Measurements from ENCODE around the gene TSPOAP1. TPM values are rescaled to one million over a fixed set of nuclear protein-coding genes. Genes with fewer than 3 reads are reported as not detected.

Gene TSPOAP1, protein sequence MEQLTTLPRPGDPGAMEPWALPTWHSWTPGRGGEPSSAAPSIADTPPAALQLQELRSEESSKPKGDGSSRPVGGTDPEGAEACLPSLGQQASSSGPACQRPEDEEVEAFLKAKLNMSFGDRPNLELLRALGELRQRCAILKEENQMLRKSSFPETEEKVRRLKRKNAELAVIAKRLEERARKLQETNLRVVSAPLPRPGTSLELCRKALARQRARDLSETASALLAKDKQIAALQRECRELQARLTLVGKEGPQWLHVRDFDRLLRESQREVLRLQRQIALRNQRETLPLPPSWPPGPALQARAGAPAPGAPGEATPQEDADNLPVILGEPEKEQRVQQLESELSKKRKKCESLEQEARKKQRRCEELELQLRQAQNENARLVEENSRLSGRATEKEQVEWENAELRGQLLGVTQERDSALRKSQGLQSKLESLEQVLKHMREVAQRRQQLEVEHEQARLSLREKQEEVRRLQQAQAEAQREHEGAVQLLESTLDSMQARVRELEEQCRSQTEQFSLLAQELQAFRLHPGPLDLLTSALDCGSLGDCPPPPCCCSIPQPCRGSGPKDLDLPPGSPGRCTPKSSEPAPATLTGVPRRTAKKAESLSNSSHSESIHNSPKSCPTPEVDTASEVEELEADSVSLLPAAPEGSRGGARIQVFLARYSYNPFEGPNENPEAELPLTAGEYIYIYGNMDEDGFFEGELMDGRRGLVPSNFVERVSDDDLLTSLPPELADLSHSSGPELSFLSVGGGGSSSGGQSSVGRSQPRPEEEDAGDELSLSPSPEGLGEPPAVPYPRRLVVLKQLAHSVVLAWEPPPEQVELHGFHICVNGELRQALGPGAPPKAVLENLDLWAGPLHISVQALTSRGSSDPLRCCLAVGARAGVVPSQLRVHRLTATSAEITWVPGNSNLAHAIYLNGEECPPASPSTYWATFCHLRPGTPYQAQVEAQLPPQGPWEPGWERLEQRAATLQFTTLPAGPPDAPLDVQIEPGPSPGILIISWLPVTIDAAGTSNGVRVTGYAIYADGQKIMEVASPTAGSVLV (N-terminal part only)
- 10 to 100 TPM; 18.5 to 20.0 TPM for total RNA-seq

DNA sequence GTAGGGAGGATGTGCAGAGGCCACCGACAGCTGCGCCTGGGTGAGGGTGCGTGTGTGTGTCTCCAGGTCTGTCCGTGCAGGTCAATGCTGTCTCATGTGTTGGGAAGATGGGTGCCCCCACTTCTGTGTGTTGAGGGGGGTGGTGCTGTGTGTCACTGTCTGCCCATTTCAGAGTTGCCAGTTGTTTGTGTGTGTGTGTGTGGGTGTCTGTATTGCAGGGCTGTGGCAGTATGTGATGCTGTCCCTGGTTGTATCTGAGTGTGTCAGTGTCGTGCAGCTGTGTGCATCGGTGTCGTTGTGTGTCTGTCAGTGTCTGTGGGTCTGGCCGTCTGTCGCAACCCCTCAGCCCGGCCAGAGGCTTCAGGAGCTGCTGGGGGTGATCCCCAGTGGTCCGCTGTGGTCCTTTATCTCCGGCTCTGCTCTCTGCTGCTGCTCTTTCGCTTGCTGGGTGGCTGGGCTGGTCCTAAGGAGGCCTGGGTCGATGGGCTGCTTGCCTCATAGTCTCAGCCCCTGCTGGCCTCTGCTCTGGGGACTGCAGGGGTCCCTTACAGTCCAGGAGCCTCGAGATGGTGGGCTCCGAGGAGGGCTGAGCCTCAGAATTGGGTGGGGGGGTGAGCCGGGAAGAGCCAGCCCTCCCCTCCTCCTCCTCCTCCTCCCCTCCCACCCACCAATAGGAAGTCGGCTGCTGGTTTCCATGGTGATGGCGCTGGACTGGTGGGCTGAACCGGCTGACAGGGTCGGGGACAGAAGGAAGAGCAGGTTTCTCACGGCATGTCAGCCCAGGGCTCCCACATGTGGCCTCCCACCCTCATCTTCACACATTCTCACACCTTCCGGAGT is at the start of gene TSPOAP1:
TSPOAP1 (minus strand) TSS at position 601 of the 840 bp plus-strand sequence. CDS start 875 bp downstream, outside the sequence.
- H3K4me3 Mint-ChIP-seq = peak within 1 kb of the TSS; percentile 92
- H3K27me3 Mint-ChIP-seq (ENCODE audit: low read depth) = peaks cover 14% of the 10 kb centered on the region
- intact Hi-C loops (cut with micrococcal nuclease) = loop anchor here (1.0 to 2.0 kb wide), 6 partner anchors 10 to 89 kb away; partner anchors contain the start of genes RNF43 and SUPT4H1
- H3K9me3 Mint-ChIP-seq = peaks cover 2% of the 10 kb centered on the region
- DNase-seq = peak; percentile 92
- H3K27ac Mint-ChIP-seq = peak within 1 kb of the TSS; percentile 99
- H3K4me1 Mint-ChIP-seq (ENCODE audit: low read depth) = peaks cover 40% of the 10 kb centered on the region
- H3K36me3 Mint-ChIP-seq (ENCODE audit: low read depth) = peaks cover 51% of the 10 kb centered on the region
- CTCF ChIA-PET = interaction anchor here (1.0 to 3.8 kb wide), 7 partner anchors 9 to 89 kb away, joined by 3 to 37 read pairs (median 7); partner anchors contain the start of gene RNF43

DNA sequence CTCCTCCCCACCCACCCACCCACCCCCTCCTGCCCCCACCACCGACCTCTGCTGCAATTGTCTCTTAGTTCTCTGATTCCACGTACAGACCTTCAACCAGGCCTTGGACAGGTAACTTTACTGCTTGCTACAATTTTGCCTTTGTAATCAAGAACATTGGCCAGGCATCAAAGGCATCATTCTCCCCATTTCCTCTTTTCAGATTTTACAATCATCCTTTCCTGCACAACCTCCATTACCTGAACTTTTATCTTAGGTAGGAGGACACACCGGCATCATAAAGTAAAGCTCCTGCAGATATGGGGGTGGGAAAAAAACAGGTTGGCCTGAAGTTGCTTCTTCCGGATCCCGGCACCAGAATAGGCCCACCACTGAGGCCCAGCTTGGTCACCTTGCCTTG is 49.1 kb upstream of the TSPOAP1 start:
- intact Hi-C loops (cut with micrococcal nuclease) = no loop called here
- Mint-ChIP-seq H3K27me3 (ENCODE audit: low read depth) (no peaks in the 10 kb centered on the region), H3K4me3 (no peak overlapping the region), H3K36me3 (ENCODE audit: low read depth) (no peaks in the 10 kb centered on the region), H3K9me3 (no peaks in the 10 kb centered on the region), H3K4me1 (ENCODE audit: low read depth) (peaks cover 33% of the 10 kb centered on the region), H3K27ac (no peak overlapping the region)
- no peak for DNase-seq
- CTCF ChIA-PET = interaction anchor here (0.6 to 3.4 kb wide), 2 partner anchors 74 to 315 kb away, joined by 3 to 13 read pairs; no protein-coding TSS in a partner anchor

DNA sequence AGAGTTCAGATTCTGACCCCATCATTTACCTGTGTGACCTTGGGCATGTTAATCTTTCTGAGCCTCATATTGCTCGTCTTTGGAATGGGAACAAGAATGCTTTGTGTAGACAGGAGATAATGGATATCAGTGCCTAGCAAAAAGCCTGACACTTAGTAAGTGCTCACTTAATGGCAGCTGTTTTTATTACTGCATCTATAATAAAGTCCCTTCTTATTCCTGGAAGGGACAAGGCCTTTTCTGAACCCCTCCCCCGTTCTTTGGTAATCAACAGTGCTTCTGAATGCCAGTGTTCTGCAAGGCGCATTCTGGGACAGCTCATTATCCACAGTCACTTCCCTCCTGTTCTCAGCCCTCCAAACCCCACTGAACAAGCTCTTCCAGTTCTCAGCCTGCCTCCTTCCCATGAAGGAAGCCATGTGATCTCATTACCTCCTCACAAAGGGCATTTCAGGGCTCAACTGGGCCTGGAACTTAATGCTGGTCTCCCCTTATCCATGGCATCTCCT is 48.6 kb upstream of the TSPOAP1 start:
- Mint-ChIP-seq H3K9me3 (no peaks in the 10 kb centered on the region), H3K4me1 (ENCODE audit: low read depth) (peaks cover 27% of the 10 kb centered on the region), H3K36me3 (ENCODE audit: low read depth) (no peaks in the 10 kb centered on the region), H3K27ac (no peak overlapping the region), H3K27me3 (ENCODE audit: low read depth) (no peaks in the 10 kb centered on the region), H3K4me3 (no peak overlapping the region)
- DNase-seq = no peak
- CTCF ChIA-PET = interaction anchor here (0.6 to 3.4 kb wide), 2 partner anchors 73 to 316 kb away, joined by 3 to 13 read pairs; no protein-coding TSS in a partner anchor
- intact Hi-C loops (cut with micrococcal nuclease) = no loop called here

DNA sequence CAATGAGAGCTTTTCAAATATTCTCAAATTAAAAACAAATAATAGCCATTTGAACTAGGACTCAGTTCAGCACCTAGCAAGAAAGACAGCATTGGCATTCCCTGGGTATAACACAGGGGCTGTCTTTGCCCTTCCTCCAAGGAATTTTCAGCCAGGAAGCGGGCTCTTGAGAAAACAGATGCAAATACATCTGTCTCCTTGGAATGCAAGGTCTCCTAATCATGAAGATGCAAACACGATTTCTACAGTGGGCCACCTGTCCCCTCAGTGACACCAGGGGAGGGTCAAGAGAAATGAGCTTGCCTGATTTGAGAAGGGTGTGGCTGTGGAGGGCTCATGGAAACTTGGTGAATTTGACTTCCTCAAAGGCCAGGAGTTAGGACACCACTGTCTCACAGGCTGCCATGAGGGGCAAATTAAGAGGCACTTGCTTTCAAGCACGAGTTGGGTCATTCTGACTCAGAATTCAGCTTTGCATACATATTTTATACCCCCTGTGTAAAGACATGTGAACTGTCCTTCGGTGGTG is 47.9 kb upstream of the TSPOAP1 start:
- intact Hi-C loops (cut with micrococcal nuclease) = no loop called here
- CTCF ChIA-PET = no interaction called here
- no peaks in the 10 kb centered on the region for H3K27me3 Mint-ChIP-seq (ENCODE audit: low read depth)
- H3K4me3 Mint-ChIP-seq = no peak overlapping the region
- no peaks in the 10 kb centered on the region for H3K9me3 Mint-ChIP-seq
- H3K4me1 Mint-ChIP-seq (ENCODE audit: low read depth) = peaks cover 23% of the 10 kb centered on the region
- no peak overlapping the region for H3K27ac Mint-ChIP-seq
- no peak for DNase-seq
- no peaks in the 10 kb centered on the region for H3K36me3 Mint-ChIP-seq (ENCODE audit: low read depth)

DNA sequence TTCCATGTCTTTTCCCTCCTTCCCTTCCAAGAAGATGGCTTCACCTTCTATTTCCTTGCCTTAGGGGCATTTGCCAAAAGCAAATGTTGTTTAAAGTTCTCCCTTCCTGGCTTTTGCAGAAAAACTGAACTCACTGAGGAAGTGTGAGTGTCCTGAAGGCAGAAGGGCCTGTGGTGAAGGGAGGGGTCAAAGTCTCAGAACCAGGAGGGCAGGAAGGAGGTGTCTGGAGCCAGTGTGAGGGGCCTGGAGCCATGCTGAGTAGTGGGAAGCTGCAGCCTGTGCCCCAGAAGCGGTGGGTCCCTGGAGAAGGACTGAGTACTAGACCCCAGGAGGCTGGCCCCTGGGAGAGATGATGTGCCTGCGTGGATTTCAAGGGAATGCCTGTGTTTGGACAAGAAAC is 47.2 kb upstream of the TSPOAP1 start:
- Mint-ChIP-seq H3K36me3 (ENCODE audit: low read depth) (no peaks in the 10 kb centered on the region), H3K27ac (no peak overlapping the region), H3K4me1 (ENCODE audit: low read depth) (peaks cover 23% of the 10 kb centered on the region), H3K9me3 (no peaks in the 10 kb centered on the region), H3K27me3 (ENCODE audit: low read depth) (no peaks in the 10 kb centered on the region), H3K4me3 (no peak overlapping the region)
- CTCF ChIA-PET = no interaction called here
- intact Hi-C loops (cut with micrococcal nuclease) = no loop called here
- no peak for DNase-seq

DNA sequence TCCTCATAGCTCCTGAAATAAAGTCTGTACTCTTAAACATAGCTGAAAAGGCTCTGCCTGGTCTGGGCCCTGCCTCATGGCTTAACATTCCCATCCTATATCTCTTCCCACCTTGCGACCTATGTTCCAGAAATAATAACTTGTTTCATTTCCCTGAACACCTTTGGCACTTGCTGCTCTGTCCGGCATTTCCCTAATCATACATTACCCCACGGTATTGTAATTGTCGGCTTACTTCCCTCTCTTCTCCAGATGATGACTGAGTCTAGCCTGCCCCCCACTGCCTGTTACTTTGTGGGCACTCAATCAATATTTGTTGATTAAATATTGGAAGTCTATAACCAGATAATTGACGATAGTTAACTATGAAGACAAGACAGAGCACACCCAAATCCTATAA is 46.7 kb upstream of the TSPOAP1 start:
- Mint-ChIP-seq H3K9me3 (no peaks in the 10 kb centered on the region), H3K4me1 (ENCODE audit: low read depth) (peaks cover 23% of the 10 kb centered on the region), H3K27ac (no peak overlapping the region), H3K36me3 (ENCODE audit: low read depth) (no peaks in the 10 kb centered on the region), H3K27me3 (ENCODE audit: low read depth) (no peaks in the 10 kb centered on the region), H3K4me3 (no peak overlapping the region)
- DNase-seq = no peak
- CTCF ChIA-PET = interaction anchor here (1.0 kb wide), 1 partner anchor 31 kb away, joined by 4 read pairs; no protein-coding TSS in a partner anchor
- intact Hi-C loops (cut with micrococcal nuclease) = no loop called here

DNA sequence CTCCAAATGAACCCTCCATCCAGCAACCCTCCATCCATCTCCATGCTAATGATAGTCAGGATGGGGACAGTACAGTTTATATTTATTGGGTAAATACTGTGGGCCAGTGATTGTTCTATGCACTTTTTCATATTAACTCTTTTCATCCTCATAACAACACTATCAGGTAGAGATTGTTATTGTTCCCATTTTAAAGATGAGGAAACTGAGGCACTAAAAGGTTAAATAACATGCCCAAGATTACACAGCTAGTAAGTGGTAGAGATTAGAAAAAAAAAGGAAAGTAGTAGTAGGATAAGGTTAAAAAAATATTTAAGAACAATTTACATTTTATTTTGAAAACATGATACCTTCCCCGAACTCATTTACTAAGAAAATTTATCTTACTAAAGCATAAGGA is 45.3 kb upstream of the TSPOAP1 start:
- intact Hi-C loops (cut with micrococcal nuclease) = no loop called here
- Mint-ChIP-seq H3K4me3 (no peak overlapping the region), H3K36me3 (ENCODE audit: low read depth) (no peaks in the 10 kb centered on the region), H3K27me3 (ENCODE audit: low read depth) (no peaks in the 10 kb centered on the region), H3K27ac (no peak overlapping the region), H3K4me1 (ENCODE audit: low read depth) (peaks cover 10% of the 10 kb centered on the region), H3K9me3 (no peaks in the 10 kb centered on the region)
- DNase-seq = no peak
- CTCF ChIA-PET = no interaction called here

DNA sequence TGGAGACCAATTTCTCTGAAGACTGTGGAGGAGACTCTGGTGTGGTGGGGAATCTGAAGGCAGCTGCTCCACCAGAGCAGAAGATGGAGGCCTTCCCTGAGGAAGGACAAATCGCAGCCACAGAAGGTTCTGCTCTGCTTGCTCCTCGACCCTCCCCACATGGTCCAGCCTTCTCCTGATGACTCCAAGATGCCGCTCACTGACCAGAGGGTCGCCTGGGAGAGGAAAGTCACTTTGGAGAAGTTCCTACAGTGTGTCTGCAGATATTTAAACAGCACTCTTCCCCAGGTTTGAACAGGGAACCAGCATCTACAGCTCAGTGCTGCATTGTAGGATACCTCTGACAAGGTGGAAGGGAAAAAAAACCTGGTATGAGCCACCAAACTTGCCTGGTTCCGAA is 44.4 kb upstream of the TSPOAP1 start:
- Mint-ChIP-seq H3K27ac (no peak overlapping the region), H3K4me1 (ENCODE audit: low read depth) (peaks cover 5% of the 10 kb centered on the region), H3K27me3 (ENCODE audit: low read depth) (no peaks in the 10 kb centered on the region), H3K4me3 (no peak overlapping the region), H3K9me3 (no peaks in the 10 kb centered on the region), H3K36me3 (ENCODE audit: low read depth) (no peaks in the 10 kb centered on the region)
- intact Hi-C loops (cut with micrococcal nuclease) = no loop called here
- DNase-seq = no peak
- CTCF ChIA-PET = interaction anchor here (0.7 kb wide), 1 partner anchor 37 kb away, joined by 3 read pairs; no protein-coding TSS in a partner anchor

DNA sequence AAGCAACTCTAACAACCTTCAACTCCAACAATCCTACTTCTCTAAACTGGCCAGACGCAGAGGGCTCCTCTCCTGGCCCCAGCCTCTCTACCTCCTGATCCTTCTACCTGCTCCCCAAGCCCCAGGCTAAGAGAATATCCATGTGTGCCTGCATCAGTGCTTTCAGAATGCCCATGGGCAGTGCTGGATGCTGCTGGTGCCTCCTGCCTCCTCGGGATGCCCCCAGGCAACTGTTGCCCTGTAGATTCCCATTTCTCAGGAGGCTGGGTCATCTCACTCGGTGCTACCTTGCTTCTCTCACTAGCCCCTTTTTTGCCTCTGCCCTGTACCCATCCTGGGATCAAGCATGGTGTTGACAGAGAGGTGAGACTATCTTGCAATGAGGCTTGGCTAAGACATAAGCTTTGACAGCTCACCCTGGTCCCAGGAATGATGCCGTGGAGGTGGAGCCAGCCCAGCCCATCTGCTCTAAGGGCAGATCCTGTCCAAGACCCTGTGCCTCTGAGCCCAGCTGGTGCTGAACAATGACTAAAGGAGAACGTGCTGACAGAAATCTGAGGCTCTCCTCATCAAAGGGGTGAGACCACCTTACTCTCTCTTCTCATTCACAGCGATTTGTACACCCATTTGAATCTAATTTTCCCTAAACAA is 42.8 kb upstream of the TSPOAP1 start:
- Mint-ChIP-seq H3K27ac (no peak overlapping the region), H3K4me3 (no peak overlapping the region), H3K4me1 (ENCODE audit: low read depth) (peaks cover 1% of the 10 kb centered on the region), H3K36me3 (ENCODE audit: low read depth) (no peaks in the 10 kb centered on the region), H3K9me3 (no peaks in the 10 kb centered on the region), H3K27me3 (ENCODE audit: low read depth) (no peaks in the 10 kb centered on the region)
- CTCF ChIA-PET = interaction anchor here (0.6 to 1.8 kb wide), 2 partner anchors 20 to 46 kb away, joined by 3 to 6 read pairs; partner anchors contain the start of gene RNF43
- no peak for DNase-seq
- intact Hi-C loops (cut with micrococcal nuclease) = no loop called here

DNA sequence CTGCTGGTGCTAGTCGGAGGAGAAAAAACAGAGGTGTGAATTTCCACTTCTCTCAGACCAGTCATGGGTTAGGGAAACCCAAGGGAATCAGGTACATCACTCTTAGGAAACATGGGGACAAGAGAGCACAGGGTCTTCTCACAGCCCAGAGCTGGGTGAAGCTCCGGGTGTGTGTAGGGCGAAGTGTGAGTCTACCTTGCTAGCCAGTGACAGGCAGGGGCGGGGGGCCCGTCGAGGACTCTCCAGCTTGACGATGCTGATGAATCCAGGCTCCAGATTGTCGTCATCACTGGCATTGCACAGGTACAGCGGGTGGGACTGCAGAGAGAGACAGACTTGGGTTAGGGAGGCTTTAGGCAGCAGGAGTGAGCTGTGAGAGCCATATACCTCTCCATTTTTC is 42.1 kb upstream of the TSPOAP1 start:
- Mint-ChIP-seq H3K27ac (no peak overlapping the region), H3K4me1 (ENCODE audit: low read depth) (peaks cover 7% of the 10 kb centered on the region), H3K27me3 (ENCODE audit: low read depth) (no peaks in the 10 kb centered on the region), H3K36me3 (ENCODE audit: low read depth) (no peaks in the 10 kb centered on the region), H3K4me3 (no peak overlapping the region), H3K9me3 (no peaks in the 10 kb centered on the region)
- intact Hi-C loops (cut with micrococcal nuclease) = no loop called here
- CTCF ChIA-PET = interaction anchor here (0.6 to 1.8 kb wide), 4 partner anchors 20 to 53 kb away, joined by 3 to 6 read pairs (median 4); partner anchors contain the start of gene RNF43
- DNase-seq = no peak

DNA sequence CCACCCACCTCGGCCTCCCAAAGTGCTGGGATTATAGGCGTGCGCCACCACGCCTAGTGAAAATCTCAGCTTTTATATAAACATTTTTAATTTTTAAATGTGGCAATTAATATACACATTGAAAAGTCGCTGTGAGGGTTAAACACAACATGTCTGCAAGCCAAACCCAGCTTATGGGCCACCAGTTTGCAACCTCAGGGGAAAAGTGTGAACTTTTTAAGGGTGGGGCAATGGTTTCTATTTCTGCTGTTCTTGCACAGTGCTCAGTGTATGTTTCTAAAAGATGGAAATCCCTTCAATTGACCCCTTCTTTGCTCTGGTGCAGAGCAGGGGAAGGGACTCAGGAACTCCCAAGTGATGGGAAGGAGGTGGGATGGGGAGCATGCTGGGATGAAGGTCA is 41.7 kb upstream of the TSPOAP1 start:
- Mint-ChIP-seq H3K4me3 (no peak overlapping the region), H3K27me3 (ENCODE audit: low read depth) (no peaks in the 10 kb centered on the region), H3K27ac (no peak overlapping the region), H3K36me3 (ENCODE audit: low read depth) (no peaks in the 10 kb centered on the region), H3K4me1 (ENCODE audit: low read depth) (peaks cover 7% of the 10 kb centered on the region), H3K9me3 (no peaks in the 10 kb centered on the region)
- CTCF ChIA-PET = interaction anchor here (0.8 to 1.8 kb wide), 4 partner anchors 8 to 53 kb away, joined by 3 to 6 read pairs (median 4); partner anchors contain the start of gene RNF43
- intact Hi-C loops (cut with micrococcal nuclease) = no loop called here
- DNase-seq = no peak

All from activated naive CD4-positive, alpha-beta T cell treated with anti-CD3 and anti-CD28 coated beads for 36 hours (primary cell).